Right atrium auricular region (tissue), 2 donors: ENCODE measurements around the gene RDH5. TPM values are rescaled to one million over a fixed set of nuclear protein-coding genes. Genes with fewer than 3 reads are reported as not detected.

Experiments
- DNase-seq: peaks from one replicate; pipeline ENCODE4 v3.0.0-alpha.2; 2019; ENCODE audit warnings: low spot score
- H3K27ac ChIP-seq, 2 donors: fragments of 200-600 bp; sonication (generic); 1 replicate in 1 of 2; 2 replicates in 1 of 2; pipeline ENCODE4 v1.5.1; 2016 to 2019
- H3K27me3 ChIP-seq, 2 donors: fragments of 200-600 bp; sonication (generic); one replicate each; pipeline versions ENCODE4 v1.5.1 to v1.6.0; 2017 to 2019
- H3K36me3 ChIP-seq: fragments of 200-600 bp; sonication (generic); one replicate; pipeline ENCODE4 v1.5.1; 2016
- H3K4me1 ChIP-seq, 2 donors: fragments of 200-600 bp; sonication (generic); one replicate each; pipeline versions ENCODE4 v1.5.1 to v1.6.0; 2017 to 2019
- H3K4me3 ChIP-seq, 2 donors: fragments of 200-600 bp; sonication (generic); 1 replicate in 1 of 2; 2 replicates in 1 of 2; pipeline ENCODE4 v1.5.1; 2017 to 2019; ENCODE audit warnings: mild to moderate bottlenecking in 1 of 2, moderate library complexity in 1 of 2
- H3K9me3 ChIP-seq, 2 donors: fragments of 200-600 bp; sonication (generic); one replicate each; pipeline ENCODE4 v1.5.1; 2019
- CTCF ChIP-seq, 2 donors: fragments of 200-600 bp; sonication (generic); IDR thresholded peaks; one replicate each; pipeline ENCODE4 v1.5.1; 2019; ENCODE audit warnings: antibody characterized with exemption in 2 of 2
- total RNA-seq, 2 donors: library from RNA; depleted of rRNA; stranded (reverse); fragments of >200 nt; gene quantifications; one replicate each; pipeline ENCODE4 v1.1.0, GENCODE V29; 2016

Gene RDH5
- total RNA-seq, 2 donors from 2014 or later, result 13.0 to 22.4 TPM

GRCh38 chr12:55708695-55709233 lies 11.4 kb upstream of the RDH5 start:
- Histone ChIP-seq H3K9me3 (no peaks in the 10 kb centered on the region), H3K27me3 (no peaks in the 10 kb centered on the region), H3K4me3 (peak overlapping the region; percentile 27 to 75), H3K36me3 (no peaks in the 10 kb centered on the region), H3K27ac (peak overlapping the region; percentile 86 to 91), H3K4me1 (peaks cover 0 to 54% of the 10 kb centered on the region in 2 donors)
- peak; percentile 74 for DNase-seq
- TF ChIP-seq CTCF (IDR thresholded peaks at IDR 0.05), result no peak

- Histone ChIP-seq H3K27ac (peak overlapping the region; percentile 86 to 91), H3K9me3 (no peaks in the 10 kb centered on the region), H3K36me3 (no peaks in the 10 kb centered on the region), H3K27me3 (no peaks in the 10 kb centered on the region), H3K4me3 (peak overlapping the region; percentile 56 to 75), H3K4me1 (peaks cover 0 to 64% of the 10 kb centered on the region in 2 donors)
- DNase-seq, result no peak
- no peak for TF ChIP-seq CTCF (IDR thresholded peaks at IDR 0.05)
These were observed 8.2 kb upstream of the RDH5 start for GRCh38 chr12:55711786-55712553.

GRCh38 chr12:55712700-55713415 lies 7.3 kb upstream of the RDH5 start:
- Histone ChIP-seq H3K27ac (peak overlapping the region; percentile 86 to 91), H3K36me3 (no peaks in the 10 kb centered on the region), H3K9me3 (no peaks in the 10 kb centered on the region), H3K27me3 (no peaks in the 10 kb centered on the region), H3K4me3 (peak overlapping the region; percentile 56 to 75), H3K4me1 (peaks cover 0 to 66% of the 10 kb centered on the region in 2 donors)
- DNase-seq, result no peak
- TF ChIP-seq CTCF (IDR thresholded peaks at IDR 0.05), result no peak

- Histone ChIP-seq H3K4me1 (peaks cover 0 to 66% of the 10 kb centered on the region in 2 donors), H3K9me3 (no peaks in the 10 kb centered on the region), H3K27me3 (no peaks in the 10 kb centered on the region), H3K27ac (peak overlapping the region; percentile 86 to 91), H3K36me3 (no peaks in the 10 kb centered on the region), H3K4me3 (peak overlapping the region; percentile 56 to 75)
- TF ChIP-seq CTCF (IDR thresholded peaks at IDR 0.05), result no peak
- no peak for DNase-seq
These were observed 6.5 kb upstream of the RDH5 start for GRCh38 chr12:55713721-55714120.

GRCh38 chr12:55715169-55715764 lies 4.9 kb upstream of the RDH5 start:
- peak overlapping the region; percentile 59 to 69 for H3K4me3 ChIP-seq
- no peak for DNase-seq
- peaks cover 0 to 71% of the 10 kb centered on the region in 2 donors for H3K4me1 ChIP-seq
- no peaks in the 10 kb centered on the region for H3K9me3 ChIP-seq
- H3K36me3 ChIP-seq, result no peaks in the 10 kb centered on the region
- TF ChIP-seq CTCF (IDR thresholded peaks at IDR 0.05), result no peak
- no peaks in the 10 kb centered on the region for H3K27me3 ChIP-seq
- peak overlapping the region; percentile 93 to 95 for H3K27ac ChIP-seq
